ENCODE results near the gene MLPH.
A peak's percentile ranks its signal among the peaks of the same experiment; 100 is the strongest.

The MLPH gene

GRCh38 chr2:237558961-237559641, 72.0 kb downstream of the MLPH start:
- DNase-seq (ENCODE audit: low read depth in 1 of 2, low spot score in 1 of 2): no peak
- no peak overlapping the region for H3K27ac ChIP-seq (replicated peaks)
- TF ChIP-seq, protein P1, sequence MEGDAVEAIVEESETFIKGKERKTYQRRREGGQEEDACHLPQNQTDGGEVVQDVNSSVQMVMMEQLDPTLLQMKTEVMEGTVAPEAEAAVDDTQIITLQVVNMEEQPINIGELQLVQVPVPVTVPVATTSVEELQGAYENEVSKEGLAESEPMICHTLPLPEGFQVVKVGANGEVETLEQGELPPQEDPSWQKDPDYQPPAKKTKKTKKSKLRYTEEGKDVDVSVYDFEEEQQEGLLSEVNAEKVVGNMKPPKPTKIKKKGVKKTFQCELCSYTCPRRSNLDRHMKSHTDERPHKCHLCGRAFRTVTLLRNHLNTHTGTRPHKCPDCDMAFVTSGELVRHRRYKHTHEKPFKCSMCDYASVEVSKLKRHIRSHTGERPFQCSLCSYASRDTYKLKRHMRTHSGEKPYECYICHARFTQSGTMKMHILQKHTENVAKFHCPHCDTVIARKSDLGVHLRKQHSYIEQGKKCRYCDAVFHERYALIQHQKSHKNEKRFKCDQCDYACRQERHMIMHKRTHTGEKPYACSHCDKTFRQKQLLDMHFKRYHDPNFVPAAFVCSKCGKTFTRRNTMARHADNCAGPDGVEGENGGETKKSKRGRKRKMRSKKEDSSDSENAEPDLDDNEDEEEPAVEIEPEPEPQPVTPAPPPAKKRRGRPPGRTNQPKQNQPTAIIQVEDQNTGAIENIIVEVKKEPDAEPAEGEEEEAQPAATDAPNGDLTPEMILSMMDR (IDR thresholded peaks at IDR 0.05; ENCODE audit: insufficient read depth, low read length): no peak
- TF ChIP-seq POLR2AphosphoS5 (IDR thresholded peaks at IDR 0.05; ENCODE audit: low read depth) (no peak), GABPA (IDR thresholded peaks at IDR 0.05; ENCODE audit: low read depth) (no peak), SPI1 (IDR thresholded peaks at IDR 0.05; ENCODE audit: borderline replicate concordance, low read depth) (no peak)
- TF ChIP-seq, protein P2, sequence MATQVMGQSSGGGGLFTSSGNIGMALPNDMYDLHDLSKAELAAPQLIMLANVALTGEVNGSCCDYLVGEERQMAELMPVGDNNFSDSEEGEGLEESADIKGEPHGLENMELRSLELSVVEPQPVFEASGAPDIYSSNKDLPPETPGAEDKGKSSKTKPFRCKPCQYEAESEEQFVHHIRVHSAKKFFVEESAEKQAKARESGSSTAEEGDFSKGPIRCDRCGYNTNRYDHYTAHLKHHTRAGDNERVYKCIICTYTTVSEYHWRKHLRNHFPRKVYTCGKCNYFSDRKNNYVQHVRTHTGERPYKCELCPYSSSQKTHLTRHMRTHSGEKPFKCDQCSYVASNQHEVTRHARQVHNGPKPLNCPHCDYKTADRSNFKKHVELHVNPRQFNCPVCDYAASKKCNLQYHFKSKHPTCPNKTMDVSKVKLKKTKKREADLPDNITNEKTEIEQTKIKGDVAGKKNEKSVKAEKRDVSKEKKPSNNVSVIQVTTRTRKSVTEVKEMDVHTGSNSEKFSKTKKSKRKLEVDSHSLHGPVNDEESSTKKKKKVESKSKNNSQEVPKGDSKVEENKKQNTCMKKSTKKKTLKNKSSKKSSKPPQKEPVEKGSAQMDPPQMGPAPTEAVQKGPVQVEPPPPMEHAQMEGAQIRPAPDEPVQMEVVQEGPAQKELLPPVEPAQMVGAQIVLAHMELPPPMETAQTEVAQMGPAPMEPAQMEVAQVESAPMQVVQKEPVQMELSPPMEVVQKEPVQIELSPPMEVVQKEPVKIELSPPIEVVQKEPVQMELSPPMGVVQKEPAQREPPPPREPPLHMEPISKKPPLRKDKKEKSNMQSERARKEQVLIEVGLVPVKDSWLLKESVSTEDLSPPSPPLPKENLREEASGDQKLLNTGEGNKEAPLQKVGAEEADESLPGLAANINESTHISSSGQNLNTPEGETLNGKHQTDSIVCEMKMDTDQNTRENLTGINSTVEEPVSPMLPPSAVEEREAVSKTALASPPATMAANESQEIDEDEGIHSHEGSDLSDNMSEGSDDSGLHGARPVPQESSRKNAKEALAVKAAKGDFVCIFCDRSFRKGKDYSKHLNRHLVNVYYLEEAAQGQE (IDR thresholded peaks at IDR 0.05; ENCODE audit: insufficient replicate concordance, low read depth): no peak
- H3K4me3 ChIP-seq (replicated peaks; ENCODE audit: insufficient read depth, low read length): no peak overlapping the region
- peaks cover 2% of the 10 kb centered on the region for H3K27me3 ChIP-seq (ENCODE audit: insufficient read depth, poor library complexity, severe bottlenecking)

- TF ChIP-seq SPI1 (IDR thresholded peaks at IDR 0.05; ENCODE audit: borderline replicate concordance, low read depth): no peak
- TF ChIP-seq, protein P1 (IDR thresholded peaks at IDR 0.05; ENCODE audit: insufficient read depth, low read length): no peak
- TF ChIP-seq GABPA (IDR thresholded peaks at IDR 0.05; ENCODE audit: low read depth): no peak
- no peak for TF ChIP-seq POLR2AphosphoS5 (IDR thresholded peaks at IDR 0.05; ENCODE audit: low read depth)
- TF ChIP-seq, protein P2 (IDR thresholded peaks at IDR 0.05; ENCODE audit: insufficient replicate concordance, low read depth): no peak
- H3K27me3 ChIP-seq (ENCODE audit: insufficient read depth, poor library complexity, severe bottlenecking): peaks cover 2% of the 10 kb centered on the region
- H3K27ac ChIP-seq (replicated peaks): no peak overlapping the region
- DNase-seq (ENCODE audit: low read depth in 1 of 2, low spot score in 1 of 2): no peak
- no peak overlapping the region for H3K4me3 ChIP-seq (replicated peaks; ENCODE audit: insufficient read depth, low read length)
These were observed 74.2 kb downstream of the MLPH start for GRCh38 chr2:237561221-237561620.

- Histone ChIP-seq H3K27me3 (ENCODE audit: insufficient read depth, poor library complexity, severe bottlenecking) (no peaks in the 10 kb centered on the region), H3K27ac (replicated peaks) (no peak overlapping the region), H3K4me3 (replicated peaks; ENCODE audit: insufficient read depth, low read length) (no peak overlapping the region)
- DNase-seq (ENCODE audit: low read depth in 1 of 2, low spot score in 1 of 2): no peak
- TF ChIP-seq, protein P1 (IDR thresholded peaks at IDR 0.05; ENCODE audit: insufficient read depth, low read length): no peak
- TF ChIP-seq, protein P2 (IDR thresholded peaks at IDR 0.05; ENCODE audit: insufficient replicate concordance, low read depth): peak; percentile 89
- TF ChIP-seq POLR2AphosphoS5 (IDR thresholded peaks at IDR 0.05; ENCODE audit: low read depth): no peak
These were observed 76.8 kb downstream of the MLPH start for GRCh38 chr2:237563816-237564215.

Measured in HL-60 (cell line).